Trophoblast cell (in vitro differentiated cells and primary cell): ENCODE measurements around the gene NSRP1.
"Not testable (repeated sequence)": the region's sequence is repeated elsewhere in the genome, so short reads cannot be mapped to it uniquely, and the experiment has no call there.

ENCODE experiments used
- DNase-seq, 2 donors: peaks; one replicate each; pipeline ENCODE4 v3.0.0-alpha.2; 2016
- H2AFZ ChIP-seq: 2 replicates; pipeline ENCODE4 v1.6.1; 2013; ENCODE audit warnings: low read length, moderate library complexity, mild to moderate bottlenecking; ENCODE audit not compliant: insufficient read depth, poor library complexity
- H2AK5ac ChIP-seq: 2 replicates; pipeline ENCODE4 v1.6.1; 2013; ENCODE audit warnings: mild to moderate bottlenecking, low read length
- H2BK120ac ChIP-seq: 2 replicates; pipeline ENCODE4 v1.6.1; 2013; ENCODE audit warnings: low read length, mild to moderate bottlenecking, moderate library complexity; ENCODE audit not compliant: insufficient read depth, poor library complexity
- H2BK12ac ChIP-seq: 2 replicates; pipeline ENCODE4 v1.6.1; 2013; ENCODE audit warnings: mild to moderate bottlenecking, low read length, moderate library complexity
- H2BK5ac ChIP-seq: 2 replicates; pipeline ENCODE4 v1.6.1; 2013; ENCODE audit warnings: low read length, low read depth, moderate library complexity, mild to moderate bottlenecking; ENCODE audit not compliant: poor library complexity
- H3K14ac ChIP-seq: 2 replicates; pipeline ENCODE4 v1.6.1; 2013; ENCODE audit warnings: mild to moderate bottlenecking, low read length
- H3K18ac ChIP-seq: 2 replicates; pipeline ENCODE4 v1.6.1; 2013; ENCODE audit warnings: mild to moderate bottlenecking, low read length
- H3K23ac ChIP-seq: 2 replicates; pipeline ENCODE4 v1.6.1; 2013; ENCODE audit warnings: low read length
- H3K27ac ChIP-seq: 2 replicates; pipeline ENCODE4 v1.5.1; 2013; ENCODE audit warnings: low read depth, mild to moderate bottlenecking, inconsistent platforms, low read length, moderate library complexity
- H3K27me3 ChIP-seq: 2 replicates; pipeline ENCODE4 v1.6.1; 2013; ENCODE audit warnings: inconsistent platforms, mild to moderate bottlenecking, low read length, moderate library complexity; ENCODE audit not compliant: insufficient read depth
- H3K36me3 ChIP-seq, 2 experiments: 1 replicate in 1 of 2; 2 replicates in 1 of 2; pipeline ENCODE4 v1.6.1; 2013; ENCODE audit warnings: low read length in 2 of 2, mild to moderate bottlenecking in 2 of 2, moderate library complexity in 1 of 2; ENCODE audit not compliant: insufficient read depth in 2 of 2, control insufficient read depth in 1 of 2
- H3K4ac ChIP-seq: 2 replicates; pipeline ENCODE4 v1.6.1; 2013; ENCODE audit warnings: low read depth, mild to moderate bottlenecking, low read length, moderate library complexity
- H3K4me1 ChIP-seq, 2 experiments: 1 replicate in 1 of 2; 2 replicates in 1 of 2; pipeline ENCODE4 v1.6.1; 2013; ENCODE audit warnings: low read length in 2 of 2, mild to moderate bottlenecking in 2 of 2, moderate library complexity in 1 of 2; ENCODE audit not compliant: insufficient read depth in 2 of 2, control insufficient read depth in 1 of 2
- H3K4me2 ChIP-seq: 2 replicates; pipeline ENCODE4 v1.6.1; 2013; ENCODE audit warnings: inconsistent platforms, mild to moderate bottlenecking, low read length, moderate library complexity
- H3K4me3 ChIP-seq: 2 replicates; pipeline ENCODE4 v1.5.1; 2013; ENCODE audit warnings: mild to moderate bottlenecking, low read depth, low read length, inconsistent platforms
- H3K79me1 ChIP-seq: one replicate; pipeline ENCODE4 v1.6.1; 2013; ENCODE audit warnings: low read length
- H3K79me2 ChIP-seq: 2 replicates; pipeline ENCODE4 v1.6.1; 2013; ENCODE audit warnings: low read length, mild to moderate bottlenecking; ENCODE audit not compliant: control insufficient read depth, insufficient read depth, poor library complexity
- H3K9ac ChIP-seq: 2 replicates; pipeline ENCODE4 v1.6.1; 2013; ENCODE audit warnings: mild to moderate bottlenecking, low read length
- H3K9me3 ChIP-seq: 2 replicates; pipeline ENCODE4 v1.6.1; 2013; ENCODE audit warnings: low read depth, mild to moderate bottlenecking, control low read depth, inconsistent platforms, low read length; ENCODE audit not compliant: insufficient read depth
- H4K12ac ChIP-seq: 2 replicates; pipeline ENCODE4 v1.6.1; 2013; ENCODE audit warnings: low read depth, mild to moderate bottlenecking, low read length, moderate library complexity
- H4K8ac ChIP-seq: 2 replicates; pipeline ENCODE4 v1.6.1; 2013; ENCODE audit warnings: low read depth, mild to moderate bottlenecking, low read length, moderate library complexity
- H4K91ac ChIP-seq: one replicate; pipeline ENCODE4 v1.6.1; 2013; ENCODE audit warnings: low read depth, mild to moderate bottlenecking, low read length, moderate library complexity
- WGBS: extraction: QIAGEN DNeasy Blood & Tissue Kit; methylation state at CpG from one replicate; pipeline ENCODE4 v1.1.7; 2013; ENCODE audit warnings: missing lambda C conversion rate; ENCODE audit not compliant: insufficient read length, insufficient coverage; ENCODE audit errors: extremely low coverage; 5-methylcytosine and 5-hydroxymethylcytosine counted together

Gene NSRP1

DNA sequence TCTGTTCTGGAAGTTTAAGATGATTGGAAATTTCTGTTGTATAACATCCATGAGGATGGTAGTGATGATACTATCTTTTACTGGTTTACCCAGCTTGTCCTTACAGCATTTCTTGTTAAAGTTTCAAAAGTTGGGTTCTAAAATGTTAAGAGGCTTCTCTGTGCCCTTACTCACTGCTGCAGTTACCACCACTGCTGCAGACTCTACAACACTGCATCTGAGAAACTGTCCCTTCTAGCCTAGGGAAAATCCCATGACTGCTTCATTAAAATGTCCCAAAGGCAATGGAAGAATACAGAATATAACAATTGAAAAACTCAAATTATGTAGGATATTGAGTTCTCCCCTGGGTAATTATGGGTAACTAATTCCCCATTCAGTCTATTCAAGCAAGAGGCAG, 3.8 kb upstream of the NSRP1 start:
- no peak overlapping the region for H3K18ac ChIP-seq
- H2AK5ac ChIP-seq: no peak overlapping the region
- no peaks in the 10 kb centered on the region for H3K4me1 ChIP-seq
- DNase-seq: no peak
- H3K36me3 ChIP-seq: no peaks in the 10 kb centered on the region
- H3K4me3 ChIP-seq: no peak overlapping the region
- no peak overlapping the region for H3K4ac ChIP-seq
- no peaks in the 10 kb centered on the region for H3K9me3 ChIP-seq
- H2BK120ac ChIP-seq: no peak overlapping the region
- no peak overlapping the region for H3K14ac ChIP-seq
- no peaks in the 10 kb centered on the region for H3K27me3 ChIP-seq
- H3K79me1 ChIP-seq: peaks cover 9% of the 10 kb centered on the region
- H3K4me2 ChIP-seq: no peak overlapping the region
- H4K8ac ChIP-seq: no peak overlapping the region
- H2BK5ac ChIP-seq: no peak overlapping the region
- no peak overlapping the region for H2AFZ ChIP-seq
- no peak overlapping the region for H3K27ac ChIP-seq
- no peaks in the 10 kb centered on the region for H3K79me2 ChIP-seq
- H2BK12ac ChIP-seq: no peak overlapping the region
- no peak overlapping the region for H4K91ac ChIP-seq
- H3K23ac ChIP-seq: no peak overlapping the region
- H4K12ac ChIP-seq: no peak overlapping the region
- no peak overlapping the region for H3K9ac ChIP-seq

DNA sequence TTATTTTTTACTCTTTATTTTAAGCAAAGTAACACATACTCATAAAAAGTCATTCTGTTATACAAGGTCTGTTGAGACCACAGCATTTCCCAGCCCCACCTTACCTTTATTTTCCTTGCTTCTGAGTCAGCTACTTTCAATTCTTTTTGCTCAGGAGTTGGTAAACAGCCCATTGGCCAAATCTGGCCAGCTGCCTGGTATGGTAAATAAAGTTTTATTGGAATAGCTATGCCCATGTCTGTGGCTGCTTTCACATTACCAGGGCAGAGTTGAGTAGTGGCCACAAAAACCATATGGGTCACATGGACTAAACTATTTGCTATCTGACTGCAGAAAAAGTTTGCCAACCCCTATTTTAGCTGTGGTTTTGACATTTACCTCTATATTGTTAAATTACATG, 3.4 kb upstream of the NSRP1 start:
- Histone ChIP-seq H4K91ac (no peak overlapping the region), H4K12ac (no peak overlapping the region), H2AFZ (no peak overlapping the region), H3K9ac (no peak overlapping the region), H3K27ac (no peak overlapping the region), H3K14ac (no peak overlapping the region), H3K79me2 (no peaks in the 10 kb centered on the region), H3K27me3 (no peaks in the 10 kb centered on the region), H3K18ac (no peak overlapping the region), H3K4me3 (no peak overlapping the region), H2BK120ac (no peak overlapping the region), H2AK5ac (no peak overlapping the region), H3K4me1 (no peaks in the 10 kb centered on the region), H3K9me3 (no peaks in the 10 kb centered on the region), H4K8ac (no peak overlapping the region), H3K36me3 (no peaks in the 10 kb centered on the region), H3K4me2 (no peak overlapping the region), H2BK12ac (no peak overlapping the region), H2BK5ac (no peak overlapping the region), H3K23ac (no peak overlapping the region), H3K79me1 (peaks cover 9% of the 10 kb centered on the region), H3K4ac (no peak overlapping the region)
- DNase-seq: no peak

DNA sequence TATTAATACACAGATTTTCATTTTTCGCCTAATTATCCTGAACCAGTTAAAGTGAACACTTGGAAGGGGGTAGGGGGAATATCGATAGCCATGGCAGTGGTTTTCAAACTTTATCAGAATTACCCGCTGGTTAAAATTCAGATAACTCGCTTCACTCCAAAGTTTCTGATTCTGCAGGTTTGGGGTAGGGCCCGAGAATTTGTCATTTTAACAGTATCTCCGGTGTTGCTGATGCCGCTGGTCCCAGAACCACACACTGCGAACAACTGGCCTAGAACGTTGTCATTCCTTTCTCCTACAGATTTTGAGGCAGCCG, 313 bp upstream of the NSRP1 start:
- H3K4me1 ChIP-seq: no peaks in the 10 kb centered on the region
- H2BK5ac ChIP-seq: no peak overlapping the region
- H3K9me3 ChIP-seq: no peaks in the 10 kb centered on the region
- peaks cover 1% of the 10 kb centered on the region for H3K79me2 ChIP-seq
- no CpG with 5 or more reads among the region's 10 CpGs for WGBS
- DNase-seq: no peak
- peak overlapping the region; percentile 66 for H3K27ac ChIP-seq
- H4K8ac ChIP-seq: peak overlapping the region; percentile 98
- H2BK12ac ChIP-seq: no peak overlapping the region
- H3K18ac ChIP-seq: no peak overlapping the region
- peak overlapping the region; percentile 48 for H2BK120ac ChIP-seq
- H3K14ac ChIP-seq: no peak overlapping the region
- H3K4me3 ChIP-seq: peak overlapping the region; percentile 54
- H2AFZ ChIP-seq: peak overlapping the region; percentile 87
- H3K4me2 ChIP-seq: peak overlapping the region; percentile 52
- peak overlapping the region; percentile 33 for H4K12ac ChIP-seq
- H4K91ac ChIP-seq: peak overlapping the region; percentile 62
- peak overlapping the region; percentile 8 for H3K9ac ChIP-seq
- no peaks in the 10 kb centered on the region for H3K27me3 ChIP-seq
- H3K36me3 ChIP-seq: peaks cover 3 to 6% of the 10 kb centered on the region in 2 experiments
- no peak overlapping the region for H3K23ac ChIP-seq
- H3K79me1 ChIP-seq: peaks cover 9% of the 10 kb centered on the region
- no peak overlapping the region for H2AK5ac ChIP-seq
- H3K4ac ChIP-seq: peak overlapping the region; percentile 57

DNA sequence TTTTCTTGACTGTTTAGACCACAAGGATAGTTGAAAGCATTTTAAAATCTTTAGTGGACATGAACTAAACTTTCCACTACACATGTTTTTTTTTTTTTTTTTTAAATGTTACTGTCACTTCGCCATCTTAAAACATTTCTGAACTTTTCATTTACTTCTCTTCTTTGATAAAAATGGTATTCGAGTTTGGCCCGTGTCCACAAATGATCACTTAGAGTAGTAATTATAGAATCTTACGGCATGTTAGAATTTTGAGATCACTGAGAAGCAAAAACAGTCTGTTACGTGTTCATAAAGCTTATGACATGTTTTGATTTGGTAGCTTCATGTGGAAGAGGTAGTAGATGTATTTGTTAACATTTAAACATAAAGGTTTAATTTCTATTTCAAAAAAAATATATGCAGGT, 1.1 kb downstream of the NSRP1 start:
- Histone ChIP-seq H4K8ac (no peak overlapping the region), H3K27ac (no peak overlapping the region), H2AK5ac (no peak overlapping the region), H3K79me2 (peaks cover 1% of the 10 kb centered on the region), H3K27me3 (no peaks in the 10 kb centered on the region), H3K4me2 (peak overlapping the region; percentile 52), H2AFZ (no peak overlapping the region), H4K91ac (no peak overlapping the region), H2BK120ac (no peak overlapping the region), H3K9ac (no peak overlapping the region), H3K23ac (no peak overlapping the region), H3K79me1 (peaks cover 9% of the 10 kb centered on the region), H2BK12ac (no peak overlapping the region), H3K18ac (no peak overlapping the region), H3K4me3 (no peak overlapping the region), H4K12ac (no peak overlapping the region), H3K14ac (no peak overlapping the region), H3K4ac (no peak overlapping the region), H2BK5ac (no peak overlapping the region), H3K36me3 (peaks cover 3 to 6% of the 10 kb centered on the region in 2 experiments), H3K4me1 (no peaks in the 10 kb centered on the region), H3K9me3 (no peaks in the 10 kb centered on the region)
- no peak for DNase-seq
- no CpG with 5 or more reads among the region's 5 CpGs for WGBS

DNA sequence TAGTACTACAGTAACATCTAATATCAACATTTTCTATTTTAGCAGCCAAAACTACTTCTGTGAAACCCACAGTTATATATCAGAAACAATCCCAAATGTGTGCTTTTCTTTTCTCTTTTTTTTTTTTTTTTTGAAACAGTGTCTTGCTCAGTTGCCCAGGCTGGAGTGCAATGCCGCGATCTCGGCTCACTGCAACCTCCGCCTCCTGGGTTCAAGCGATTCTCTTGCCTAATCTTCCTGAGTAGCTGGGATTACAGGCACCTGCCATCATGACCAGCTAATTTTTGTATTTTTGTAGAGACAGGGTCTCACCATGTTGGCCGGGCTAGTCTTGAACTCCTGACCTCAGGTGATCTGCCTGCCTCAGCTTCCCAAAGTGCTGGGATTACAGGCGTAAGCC, 2.0 kb downstream of the NSRP1 start:
- DNase-seq, H3K27ac ChIP-seq, H2AFZ ChIP-seq, H4K12ac ChIP-seq, H3K9ac ChIP-seq, H2BK12ac ChIP-seq, H3K9me3 ChIP-seq, H2BK120ac ChIP-seq, H3K4ac ChIP-seq, H3K23ac ChIP-seq, H3K18ac ChIP-seq, H3K4me1 ChIP-seq, H4K8ac ChIP-seq, H3K79me2 ChIP-seq, H2AK5ac ChIP-seq, H3K27me3 ChIP-seq, H3K4me3 ChIP-seq, H3K4me2 ChIP-seq, H3K14ac ChIP-seq, H2BK5ac ChIP-seq, H3K36me3 ChIP-seq, H3K79me1 ChIP-seq, H4K91ac ChIP-seq: not testable (repeated sequence)
- no CpG with 5 or more reads among the region's 7 CpGs for WGBS
